Mesothelial cell of epicardium (in vitro differentiated cells): ENCODE results near the gene NQO1. TPM values are rescaled to one million over a fixed set of nuclear protein-coding genes. Genes with fewer than 3 reads are reported as not detected.

Source experiments
- DNase-seq, 2 experiments: peaks; one replicate each; pipeline ENCODE4 v3.0.0; 2021; ENCODE audit warnings: low spot score in 2 of 2; ENCODE audit not compliant: unreplicated experiment in 2 of 2
- H3K27ac Mint-ChIP-seq: 2 replicates; pipeline ENCODE4 v1.8.0; 2021; ENCODE audit warnings: mixed read lengths
- H3K27me3 Mint-ChIP-seq: 2 replicates; pipeline ENCODE4 v1.8.0; 2021; ENCODE audit warnings: low read depth, mixed read lengths
- H3K36me3 Mint-ChIP-seq: 2 replicates; pipeline ENCODE4 v1.8.0; 2021; ENCODE audit warnings: mixed read lengths
- H3K4me1 Mint-ChIP-seq: 2 replicates; pipeline ENCODE4 v1.8.0; 2021; ENCODE audit warnings: mixed read lengths
- H3K4me3 Mint-ChIP-seq: 2 replicates; pipeline ENCODE4 v1.8.0; 2021; ENCODE audit warnings: mild to moderate bottlenecking, moderate library complexity, mixed read lengths
- H3K9me3 Mint-ChIP-seq: 2 replicates; pipeline ENCODE4 v1.8.0; 2021; ENCODE audit warnings: mixed read lengths
- total RNA-seq: library from RNA; stranded (reverse); gene quantifications from 3 replicates; pipeline ENCODE4 v1.2.1, GENCODE V29; 2021
- TF ChIP-seq, protein P1 (sequence below): fragments of 200-600 bp; sonication (generic); IDR thresholded peaks from one replicate; pipeline ENCODE4 v1.5.0; 2021; ENCODE audit warnings: antibody characterized with exemption; ENCODE audit not compliant: unreplicated experiment

Gene NQO1
- total RNA-seq, 1 donor from 2014 or later: 30.9 TPM

DNA sequence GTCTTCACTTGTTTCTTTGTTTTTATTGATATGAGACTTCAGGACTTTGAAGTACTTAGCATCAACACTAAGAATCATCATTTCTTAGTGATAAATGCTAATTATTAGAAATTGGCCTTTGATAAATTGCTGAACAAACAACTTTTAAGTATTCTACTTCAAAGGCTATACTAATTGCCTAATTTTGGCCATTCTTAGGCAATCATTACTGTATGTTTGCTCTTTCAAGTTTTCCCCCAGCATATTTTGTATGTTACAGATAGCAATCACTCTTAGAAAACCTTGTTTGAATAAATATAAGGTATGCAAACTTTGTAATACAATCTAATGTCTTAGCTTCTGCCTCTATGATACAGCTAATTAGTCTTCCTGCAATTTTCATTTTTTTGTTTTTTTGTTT, 46.0 kb downstream of the NQO1 start:
- DNase-seq: no peak
- Mint-ChIP-seq H3K4me1 (no peaks in the 10 kb centered on the region), H3K9me3 (no peaks in the 10 kb centered on the region), H3K27me3 (no peaks in the 10 kb centered on the region), H3K36me3 (peaks cover 35% of the 10 kb centered on the region), H3K4me3 (no peak overlapping the region), H3K27ac (no peak overlapping the region)
- TF ChIP-seq, protein P1, sequence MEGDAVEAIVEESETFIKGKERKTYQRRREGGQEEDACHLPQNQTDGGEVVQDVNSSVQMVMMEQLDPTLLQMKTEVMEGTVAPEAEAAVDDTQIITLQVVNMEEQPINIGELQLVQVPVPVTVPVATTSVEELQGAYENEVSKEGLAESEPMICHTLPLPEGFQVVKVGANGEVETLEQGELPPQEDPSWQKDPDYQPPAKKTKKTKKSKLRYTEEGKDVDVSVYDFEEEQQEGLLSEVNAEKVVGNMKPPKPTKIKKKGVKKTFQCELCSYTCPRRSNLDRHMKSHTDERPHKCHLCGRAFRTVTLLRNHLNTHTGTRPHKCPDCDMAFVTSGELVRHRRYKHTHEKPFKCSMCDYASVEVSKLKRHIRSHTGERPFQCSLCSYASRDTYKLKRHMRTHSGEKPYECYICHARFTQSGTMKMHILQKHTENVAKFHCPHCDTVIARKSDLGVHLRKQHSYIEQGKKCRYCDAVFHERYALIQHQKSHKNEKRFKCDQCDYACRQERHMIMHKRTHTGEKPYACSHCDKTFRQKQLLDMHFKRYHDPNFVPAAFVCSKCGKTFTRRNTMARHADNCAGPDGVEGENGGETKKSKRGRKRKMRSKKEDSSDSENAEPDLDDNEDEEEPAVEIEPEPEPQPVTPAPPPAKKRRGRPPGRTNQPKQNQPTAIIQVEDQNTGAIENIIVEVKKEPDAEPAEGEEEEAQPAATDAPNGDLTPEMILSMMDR: no peak

DNA sequence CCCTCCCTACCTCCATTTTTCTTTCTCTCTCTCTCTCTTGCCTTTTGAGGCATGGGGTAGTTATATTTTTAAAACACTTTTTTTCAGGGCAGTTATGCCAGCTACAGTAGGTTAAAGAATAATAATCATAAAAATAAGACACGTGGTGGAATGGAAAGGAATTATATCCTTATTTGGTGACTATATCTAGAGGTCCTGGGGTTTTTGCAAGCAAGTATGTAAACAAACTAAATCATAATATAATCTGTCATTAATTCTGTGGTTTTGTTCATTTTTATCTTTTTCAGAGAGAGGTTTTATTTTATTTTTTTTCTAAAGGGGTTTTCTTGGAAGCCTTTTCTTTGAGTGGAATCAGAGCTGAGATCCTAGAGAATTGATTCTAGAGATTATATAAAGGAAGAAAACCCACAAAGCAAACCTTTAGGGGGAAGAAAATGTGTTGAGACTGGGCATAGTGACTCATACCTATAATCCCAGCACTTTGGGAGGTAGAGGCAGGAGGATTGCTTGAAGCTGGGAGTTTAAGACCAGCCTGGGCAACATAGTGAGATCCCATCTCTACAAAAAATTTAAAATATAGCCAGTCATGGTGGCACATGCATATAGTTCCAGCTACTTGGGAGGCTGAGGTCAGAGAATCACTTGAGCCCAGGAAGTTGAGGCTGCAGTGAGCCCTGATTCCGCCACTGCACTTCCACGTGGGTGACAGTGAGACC, 53.2 kb downstream of the NQO1 start:
- Mint-ChIP-seq H3K27ac (peak overlapping the region; percentile 50), H3K36me3 (peaks cover 42% of the 10 kb centered on the region), H3K9me3 (no peaks in the 10 kb centered on the region), H3K27me3 (no peaks in the 10 kb centered on the region), H3K4me1 (no peaks in the 10 kb centered on the region), H3K4me3 (no peak overlapping the region)
- DNase-seq: no peak
- TF ChIP-seq, protein P1: no peak

DNA sequence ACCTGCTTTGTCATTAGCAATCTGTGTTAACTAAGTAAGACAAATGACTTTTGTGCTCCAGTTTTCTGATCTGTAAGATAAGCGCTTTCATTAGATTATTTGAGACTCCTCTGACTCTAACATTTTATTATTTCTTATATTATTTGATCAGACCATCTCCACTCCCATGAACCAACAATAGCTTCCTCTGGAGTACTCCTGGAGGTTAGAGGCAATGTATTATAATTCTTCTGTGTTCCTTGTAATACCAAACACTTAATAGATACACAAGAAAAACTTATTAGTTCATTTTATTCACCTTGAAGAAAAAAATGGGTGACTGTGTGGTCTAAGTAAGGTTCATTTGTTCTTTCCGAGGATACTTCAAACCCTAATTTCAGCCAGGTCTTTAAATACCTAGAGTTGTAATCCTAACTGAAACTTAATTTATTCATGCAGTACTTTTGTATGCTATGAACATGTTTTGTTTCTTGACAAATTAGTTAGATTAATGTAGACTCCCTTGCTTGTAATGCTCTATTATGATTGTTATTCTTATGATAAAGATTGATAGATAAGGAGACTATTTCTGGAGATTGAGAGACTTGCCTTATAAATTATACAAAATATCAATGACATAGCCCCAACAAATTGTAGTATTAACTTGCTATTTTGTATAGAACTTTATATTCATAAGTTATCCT, 53.9 kb downstream of the NQO1 start:
- H3K4me3 Mint-ChIP-seq: no peak overlapping the region
- no peak for DNase-seq
- peak overlapping the region; percentile 61 for H3K27ac Mint-ChIP-seq
- H3K4me1 Mint-ChIP-seq: no peaks in the 10 kb centered on the region
- TF ChIP-seq, protein P1: no peak
- no peaks in the 10 kb centered on the region for H3K9me3 Mint-ChIP-seq
- H3K36me3 Mint-ChIP-seq: peaks cover 39% of the 10 kb centered on the region
- no peaks in the 10 kb centered on the region for H3K27me3 Mint-ChIP-seq

DNA sequence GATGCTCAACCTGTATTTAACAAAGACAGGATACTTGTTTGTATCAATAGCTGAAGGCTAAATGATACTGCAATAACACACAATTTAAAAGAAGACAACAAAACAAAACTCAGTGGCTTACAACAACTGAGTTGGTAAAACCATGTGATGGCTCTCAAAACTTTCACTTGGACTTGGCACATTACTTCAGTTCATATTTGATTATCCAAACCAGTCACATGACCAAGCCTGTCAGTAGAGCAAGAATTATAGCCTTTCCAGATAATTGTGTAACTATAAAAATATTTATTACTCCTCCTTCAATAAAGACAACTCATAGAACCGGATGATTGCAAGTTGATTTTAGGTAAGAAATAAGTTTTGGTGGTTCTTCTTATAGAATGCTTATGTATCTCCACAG, 56.8 kb downstream of the NQO1 start:
- no peak for DNase-seq
- no peaks in the 10 kb centered on the region for H3K27me3 Mint-ChIP-seq
- H3K4me1 Mint-ChIP-seq: no peaks in the 10 kb centered on the region
- H3K27ac Mint-ChIP-seq: no peak overlapping the region
- H3K36me3 Mint-ChIP-seq: peaks cover 22% of the 10 kb centered on the region
- H3K9me3 Mint-ChIP-seq: no peaks in the 10 kb centered on the region
- TF ChIP-seq, protein P1: no peak
- no peak overlapping the region for H3K4me3 Mint-ChIP-seq

DNA sequence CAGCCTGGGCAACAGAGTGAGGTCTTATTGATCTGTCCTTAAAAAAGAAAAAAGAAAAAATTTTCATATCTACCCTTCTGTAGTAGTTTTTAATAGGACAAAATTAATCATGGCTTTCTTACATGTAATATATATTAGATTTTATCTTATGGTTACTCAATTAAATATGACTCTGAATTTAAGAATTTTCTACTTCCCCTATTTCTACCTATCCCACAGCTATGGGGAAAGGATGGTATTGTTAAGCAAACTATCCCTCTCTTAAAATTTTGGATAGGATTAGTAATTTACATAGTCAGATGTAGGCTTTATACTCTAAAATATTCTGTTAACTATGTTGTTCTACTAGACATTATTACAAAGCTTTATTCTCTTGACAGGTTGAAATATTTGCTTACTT, 62.5 kb downstream of the NQO1 start:
- Mint-ChIP-seq H3K36me3 (peaks cover 21% of the 10 kb centered on the region), H3K4me1 (no peaks in the 10 kb centered on the region), H3K4me3 (no peak overlapping the region), H3K9me3 (no peaks in the 10 kb centered on the region), H3K27me3 (no peaks in the 10 kb centered on the region), H3K27ac (no peak overlapping the region)
- TF ChIP-seq, protein P1: no peak
- no peak for DNase-seq
